Pancreas (tissue), 10 donors: ENCODE results near the gene LDLRAD4. TPM values are rescaled to one million over a fixed set of nuclear protein-coding genes. Genes with fewer than 3 reads are reported as not detected.
A peak's percentile ranks its signal among the peaks of the same experiment; 100 is the strongest.

ENCODE experiments used
- ATAC-seq, 4 donors: fragments of 200-7000 bp; cut with Tn5 transposase; one replicate each; pipeline versions ENCODE4 v1.8.0 to v1.9.1; 2020; ENCODE audit warnings: mild to moderate bottlenecking in 4 of 4, moderate library complexity in 4 of 4
- DNase-seq, 6 donors: peaks; one replicate each; pipeline ENCODE4 v3.0.0-alpha.2; 2020
- FAIRE-seq: peaks from 2 replicates; lab custom pipeline; 2012; peaks lifted over from hg19 to GRCh38; lab: Jason Lieb, UNC
- H3K27ac ChIP-seq, 4 donors: fragments of 200-600 bp; sonication (generic); 1 replicate in 3 of 4; 2 replicates in 1 of 4; pipeline versions ENCODE4 v1.5.0 to v1.8.0; 2020
- H3K27me3 ChIP-seq, 4 donors: fragments of 200-600 bp; one replicate each; pipeline ENCODE4 v1.8.0; 2021
- H3K36me3 ChIP-seq, 3 donors: fragments of 200-600 bp; sonication (generic) in 1 of 3; one replicate each; pipeline versions ENCODE4 v1.5.0 to v1.8.0; 2020 to 2021
- H3K4me1 ChIP-seq, 3 donors: fragments of 200-600 bp; one replicate each; pipeline ENCODE4 v1.8.0; 2021
- H3K4me3 ChIP-seq, 4 donors: fragments of 200-600 bp; sonication (generic) in 2 of 4; one replicate each; pipeline versions ENCODE4 v1.5.0 to v1.8.0; 2020 to 2021
- H3K9me3 ChIP-seq, 4 donors: fragments of 200-600 bp; one replicate each; pipeline ENCODE4 v1.8.0; 2021
- CTCF ChIP-seq, 4 donors: fragments of 200-600 bp; sonication (generic) in 3 of 4; IDR thresholded peaks; one replicate each; pipeline versions ENCODE4 v1.5.0 to v1.8.0; 2021; ENCODE audit warnings: antibody characterized with exemption in 4 of 4
- WGBS, 2 donors: extraction: QIAGEN DNeasy Blood & Tissue Kit; methylation state at CpG; one replicate each; pipeline ENCODE4 v1.1.7; 2013; 5-methylcytosine and 5-hydroxymethylcytosine counted together
- intact Hi-C, 3 donors: fragments of 100-400 bp; cut with DNase I; formaldehyde crosslinking; loops; one replicate each; pipeline versions ENCODE4 v1.11.1 to v1.14.2; 2022
- polyA plus RNA-seq, 2 donors: library from polyadenylated mRNA; stranded (reverse); fragments of 200-250 nt; gene quantifications; one replicate each; pipeline ENCODE4 v1.2.3, GENCODE V29; 2013
- total RNA-seq, 6 donors: library from RNA; stranded (reverse); fragmentation: NEBNext Ultra II Directional in 4 of 6; extraction: Animal tissue kit (Norgen Biotek cat#: 25700) in 4 of 6; gene quantifications; one replicate each; pipeline versions ENCODE4 v1.2.1 to v1.2.4, GENCODE V29; 2021 to 2023
- donor health status: healthy with polysubstance abuse.
- donor health status: DM: no; HTN: no; CAD: no; lungs with moderate emphysema.
- donor health status: DM: no; HTN: no; CAD: no.
- donor health status: control.
- donor health status: control.
- donor health status: Bipolar disorder and iron deficiency.
- donor health status: DM: yes; HTN: yes; CAD: no.
- donor health status: DM: no; HTN: no; CAD: no.
- donor health status: DM: no; HTN: no; CAD: no.
- donor health status: DM: yes; HTN: yes; CAD: no.

LDLRAD4 gene
- total and polyA plus RNA-seq, 8 donors, result 2.5 to 21.8 (median 5.7) TPM

GRCh38 chr18:13353084-13353823 is 134.7 kb downstream of the LDLRAD4 start:
- no peaks in the 10 kb centered on the region for H3K9me3 ChIP-seq
- no peak for DNase-seq
- 48 to 49% methylated on average over 1 of the region's 1 CpG for WGBS, 2 donors
- intact Hi-C loops, result no loop called here
- H3K4me1 ChIP-seq, result no peaks in the 10 kb centered on the region
- ATAC-seq, result peak in 2 of 4 donors; percentile 30 to 59
- no peaks in the 10 kb centered on the region for H3K27me3 ChIP-seq
- H3K4me3 ChIP-seq, result no peak overlapping the region
- peak overlapping the region in 1 of 4 donors; percentile 30 for H3K27ac ChIP-seq
- TF ChIP-seq CTCF (IDR thresholded peaks at IDR 0.05), result no peak
- H3K36me3 ChIP-seq, result no peaks in the 10 kb centered on the region
- no peak for FAIRE-seq

- H3K4me1 ChIP-seq, result no peaks in the 10 kb centered on the region
- 78 to 81% methylated on average over 1 of the region's 1 CpG for WGBS, 2 donors
- no peaks in the 10 kb centered on the region for H3K27me3 ChIP-seq
- intact Hi-C loops, result no loop called here
- no peak for DNase-seq
- no peak overlapping the region for H3K4me3 ChIP-seq
- no peak for ATAC-seq
- H3K36me3 ChIP-seq, result no peaks in the 10 kb centered on the region
- H3K9me3 ChIP-seq, result no peaks in the 10 kb centered on the region
- H3K27ac ChIP-seq, result no peak overlapping the region
- no peak for FAIRE-seq
- TF ChIP-seq CTCF (IDR thresholded peaks at IDR 0.05), result no peak
Measured at GRCh38 chr18:13354402-13354801, 135.8 kb downstream of the LDLRAD4 start.

GRCh38 chr18:13356032-13356431 is 137.5 kb downstream of the LDLRAD4 start:
- intact Hi-C loops, result no loop called here
- H3K4me1 ChIP-seq, result no peaks in the 10 kb centered on the region
- no peak overlapping the region for H3K4me3 ChIP-seq
- no peaks in the 10 kb centered on the region for H3K36me3 ChIP-seq
- no peak for TF ChIP-seq CTCF (IDR thresholded peaks at IDR 0.05)
- WGBS, 2 donors, result 84 to 86% methylated on average over 6 of the region's 6 CpGs
- H3K27me3 ChIP-seq, result no peaks in the 10 kb centered on the region
- DNase-seq (no peak), ATAC-seq (no peak), FAIRE-seq (no peak)
- no peak overlapping the region for H3K27ac ChIP-seq
- H3K9me3 ChIP-seq, result no peaks in the 10 kb centered on the region

GRCh38 chr18:13357289-13357688 is 138.7 kb downstream of the LDLRAD4 start:
- Histone ChIP-seq H3K4me3 (no peak overlapping the region), H3K27ac (no peak overlapping the region), H3K36me3 (no peaks in the 10 kb centered on the region), H3K27me3 (no peaks in the 10 kb centered on the region), H3K9me3 (no peaks in the 10 kb centered on the region), H3K4me1 (no peaks in the 10 kb centered on the region)
- intact Hi-C loops, result no loop called here
- DNase-seq (no peak), FAIRE-seq (no peak), ATAC-seq (peak in 1 of 4 donors; percentile 56)
- TF ChIP-seq CTCF (IDR thresholded peaks at IDR 0.05), result no peak

- peak in 1 of 4 donors; percentile 29 for ATAC-seq
- 55 to 87% methylated on average over 2 of the region's 2 CpGs for WGBS, 2 donors
Measured at GRCh38 chr18:13359210-13359609, 140.7 kb downstream of the LDLRAD4 start.

More at GRCh38 chr18:13359210-13359609, 140.7 kb downstream of the LDLRAD4 start:
- no peaks in the 10 kb centered on the region for H3K36me3 ChIP-seq
- H3K4me3 ChIP-seq, result no peak overlapping the region
- intact Hi-C loops, result no loop called here
- no peaks in the 10 kb centered on the region for H3K27me3 ChIP-seq
- no peak for FAIRE-seq
- no peak for TF ChIP-seq CTCF (IDR thresholded peaks at IDR 0.05)
- no peaks in the 10 kb centered on the region for H3K9me3 ChIP-seq
- H3K4me1 ChIP-seq, result no peaks in the 10 kb centered on the region
- H3K27ac ChIP-seq, result no peak overlapping the region
- no peak for DNase-seq
